ENCODE results near the gene SCN5A.

GRCh38 chr3:38605981-38606380 lies 43.5 kb downstream of the SCN5A start:
- TF ChIP-seq POLR2A (IDR thresholded peaks at IDR 0.05; ENCODE audit: low read depth) (no peak), CTCF (IDR thresholded peaks at IDR 0.05) (no peak)
